Neural crest cell (in vitro differentiated cells): Measurements from ENCODE around the gene MRGPRE. TPM values are rescaled to one million over a fixed set of nuclear protein-coding genes. Genes with fewer than 3 reads are reported as not detected.

Source experiments
- DNase-seq: peaks from one replicate; pipeline ENCODE4 v3.0.0; 2021; ENCODE audit warnings: low read depth, mixed read lengths, low spot score
- H3K27ac Mint-ChIP-seq: one replicate; pipeline ENCODE4 v1.8.0; 2021; ENCODE audit warnings: mild to moderate bottlenecking, mixed read lengths; ENCODE audit not compliant: unreplicated experiment
- H3K27me3 Mint-ChIP-seq: 2 replicates; pipeline ENCODE4 v1.8.0; 2021; ENCODE audit warnings: low read depth, mild to moderate bottlenecking, mixed read lengths
- H3K36me3 Mint-ChIP-seq: 2 replicates; pipeline ENCODE4 v1.8.0; 2021; ENCODE audit warnings: low read depth, mild to moderate bottlenecking, mixed read lengths
- H3K4me1 Mint-ChIP-seq: 2 replicates; pipeline ENCODE4 v1.8.0; 2021; ENCODE audit warnings: mixed read lengths
- H3K4me3 Mint-ChIP-seq: one replicate; pipeline ENCODE4 v1.8.0; 2021; ENCODE audit warnings: mild to moderate bottlenecking, mixed read lengths
- H3K9me3 Mint-ChIP-seq: 2 replicates; pipeline ENCODE4 v1.8.0; 2021; ENCODE audit warnings: mixed read lengths
- total RNA-seq: library from RNA; stranded (reverse); gene quantifications from 2 replicates; pipeline ENCODE4 v1.2.1, GENCODE V29; 2021
- TF ChIP-seq, protein P1 (sequence below): fragments of 200-600 bp; sonication (generic); conservative IDR thresholded peaks from 2 replicates; pipeline ENCODE4 v1.5.0; 2021; ENCODE audit warnings: antibody characterized with exemption, mild to moderate bottlenecking

MRGPRE gene
- total RNA-seq, 1 donor from 2014 or later = not detected

DNA sequence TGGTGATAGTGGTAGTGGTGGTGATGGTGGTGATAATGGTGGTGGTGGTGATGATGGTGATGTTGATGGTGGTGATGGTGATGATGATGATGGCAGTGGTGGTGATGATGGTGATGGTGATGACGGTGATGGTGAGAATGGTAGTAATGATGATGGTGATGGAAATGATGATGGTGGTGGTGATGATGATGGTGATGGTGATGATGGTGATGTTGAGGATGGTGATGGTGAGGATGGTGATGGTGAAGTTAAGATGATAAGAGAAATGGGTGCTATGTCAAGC, 25.4 kb downstream of the MRGPRE start:
- Mint-ChIP-seq H3K27me3 (peaks cover 36% of the 10 kb centered on the region), H3K4me3 (no peak overlapping the region), H3K36me3 (peaks cover 4% of the 10 kb centered on the region), H3K4me1 (no peaks in the 10 kb centered on the region), H3K9me3 (peaks cover 4% of the 10 kb centered on the region), H3K27ac (no peak overlapping the region)
- DNase-seq = no peak
- TF ChIP-seq, protein P1, sequence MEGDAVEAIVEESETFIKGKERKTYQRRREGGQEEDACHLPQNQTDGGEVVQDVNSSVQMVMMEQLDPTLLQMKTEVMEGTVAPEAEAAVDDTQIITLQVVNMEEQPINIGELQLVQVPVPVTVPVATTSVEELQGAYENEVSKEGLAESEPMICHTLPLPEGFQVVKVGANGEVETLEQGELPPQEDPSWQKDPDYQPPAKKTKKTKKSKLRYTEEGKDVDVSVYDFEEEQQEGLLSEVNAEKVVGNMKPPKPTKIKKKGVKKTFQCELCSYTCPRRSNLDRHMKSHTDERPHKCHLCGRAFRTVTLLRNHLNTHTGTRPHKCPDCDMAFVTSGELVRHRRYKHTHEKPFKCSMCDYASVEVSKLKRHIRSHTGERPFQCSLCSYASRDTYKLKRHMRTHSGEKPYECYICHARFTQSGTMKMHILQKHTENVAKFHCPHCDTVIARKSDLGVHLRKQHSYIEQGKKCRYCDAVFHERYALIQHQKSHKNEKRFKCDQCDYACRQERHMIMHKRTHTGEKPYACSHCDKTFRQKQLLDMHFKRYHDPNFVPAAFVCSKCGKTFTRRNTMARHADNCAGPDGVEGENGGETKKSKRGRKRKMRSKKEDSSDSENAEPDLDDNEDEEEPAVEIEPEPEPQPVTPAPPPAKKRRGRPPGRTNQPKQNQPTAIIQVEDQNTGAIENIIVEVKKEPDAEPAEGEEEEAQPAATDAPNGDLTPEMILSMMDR = no peak

DNA sequence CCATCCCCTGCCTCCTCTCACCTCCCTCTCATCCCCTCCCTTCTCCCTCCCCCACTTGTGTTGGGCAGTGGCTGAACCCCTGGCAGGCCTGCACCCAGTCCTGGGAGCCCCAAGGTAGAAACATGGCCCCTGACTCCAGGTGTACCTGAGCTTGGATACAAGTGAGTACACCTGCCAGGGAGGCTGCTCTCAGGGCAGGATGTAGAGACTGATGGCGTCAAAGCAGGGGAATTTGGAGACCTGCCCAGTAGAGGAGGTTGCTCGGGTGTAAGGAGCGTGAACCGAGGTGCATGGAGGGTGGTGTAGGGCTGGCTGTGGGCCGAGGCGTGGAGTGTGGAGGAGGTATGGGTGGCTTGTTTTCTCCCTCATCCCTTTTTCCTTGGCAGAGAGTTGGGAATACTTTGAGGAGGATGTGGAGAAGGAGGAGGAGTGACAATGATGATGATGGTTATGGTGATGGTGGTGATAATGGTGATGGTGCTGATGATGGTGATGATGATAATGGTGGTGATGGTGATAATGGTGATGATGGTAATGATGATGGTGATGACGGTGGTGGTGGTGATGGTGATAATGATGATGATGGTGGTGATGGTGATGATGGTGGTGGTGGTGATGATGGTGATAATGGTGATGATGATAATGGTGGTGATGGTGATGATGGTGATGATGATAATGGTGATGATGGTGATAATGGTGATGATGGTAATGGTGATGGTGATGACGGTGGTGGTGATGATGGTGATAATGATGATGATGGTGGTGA, 25.9 kb downstream of the MRGPRE start:
- DNase-seq = no peak
- H3K9me3 Mint-ChIP-seq = no peaks in the 10 kb centered on the region
- no peaks in the 10 kb centered on the region for H3K4me1 Mint-ChIP-seq
- TF ChIP-seq, protein P1 = no peak
- no peak overlapping the region for H3K4me3 Mint-ChIP-seq
- H3K36me3 Mint-ChIP-seq = no peaks in the 10 kb centered on the region
- H3K27me3 Mint-ChIP-seq = peaks cover 36% of the 10 kb centered on the region
- H3K27ac Mint-ChIP-seq = no peak overlapping the region

DNA sequence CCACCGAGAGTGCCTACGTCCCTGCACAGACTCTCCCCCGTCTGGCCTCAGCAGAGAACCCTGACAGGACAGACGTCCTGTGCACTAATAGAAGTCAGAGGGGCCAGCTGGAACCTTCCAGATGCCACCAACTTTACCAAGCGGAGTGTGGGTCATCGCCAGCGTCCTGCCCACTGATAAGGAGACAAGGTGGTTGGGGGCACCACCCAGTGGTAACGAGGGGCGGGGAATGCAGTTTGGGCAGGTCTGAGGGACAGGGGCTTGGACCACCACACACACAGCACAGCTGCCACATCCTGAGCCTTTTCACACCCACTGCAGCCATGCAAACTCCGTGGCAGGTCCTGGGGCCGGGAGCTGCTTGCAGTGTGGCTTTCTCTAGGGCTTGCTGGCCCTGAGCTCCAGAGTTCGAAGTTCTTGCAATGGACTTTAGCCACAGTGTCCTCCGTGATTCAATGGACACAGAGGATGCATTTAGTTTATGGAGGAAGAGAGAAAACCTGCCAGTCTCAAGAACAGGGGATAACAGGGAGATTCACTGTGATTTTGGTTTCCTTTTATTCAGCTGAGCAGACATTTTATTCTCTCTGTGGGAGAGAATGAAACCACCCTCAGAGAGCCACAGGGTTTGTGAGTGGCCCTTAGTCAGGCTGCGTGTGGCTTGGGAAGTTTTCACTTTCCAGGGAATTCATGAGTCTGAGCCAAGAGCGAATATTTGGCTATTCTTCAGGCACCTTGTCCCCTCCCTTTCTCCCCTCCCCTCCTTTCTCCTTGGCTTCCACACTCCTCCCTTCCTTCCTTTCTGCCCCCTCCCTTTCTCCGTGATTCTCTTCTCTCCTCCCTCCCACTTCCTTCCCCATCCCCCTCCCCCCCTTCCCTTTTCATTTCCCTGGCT, 26.7 kb downstream of the MRGPRE start:
- Mint-ChIP-seq H3K4me1 (no peaks in the 10 kb centered on the region), H3K27ac (no peak overlapping the region), H3K36me3 (no peaks in the 10 kb centered on the region), H3K4me3 (no peak overlapping the region), H3K27me3 (peaks cover 40% of the 10 kb centered on the region), H3K9me3 (no peaks in the 10 kb centered on the region)
- TF ChIP-seq, protein P1 = no peak
- DNase-seq = no peak

DNA sequence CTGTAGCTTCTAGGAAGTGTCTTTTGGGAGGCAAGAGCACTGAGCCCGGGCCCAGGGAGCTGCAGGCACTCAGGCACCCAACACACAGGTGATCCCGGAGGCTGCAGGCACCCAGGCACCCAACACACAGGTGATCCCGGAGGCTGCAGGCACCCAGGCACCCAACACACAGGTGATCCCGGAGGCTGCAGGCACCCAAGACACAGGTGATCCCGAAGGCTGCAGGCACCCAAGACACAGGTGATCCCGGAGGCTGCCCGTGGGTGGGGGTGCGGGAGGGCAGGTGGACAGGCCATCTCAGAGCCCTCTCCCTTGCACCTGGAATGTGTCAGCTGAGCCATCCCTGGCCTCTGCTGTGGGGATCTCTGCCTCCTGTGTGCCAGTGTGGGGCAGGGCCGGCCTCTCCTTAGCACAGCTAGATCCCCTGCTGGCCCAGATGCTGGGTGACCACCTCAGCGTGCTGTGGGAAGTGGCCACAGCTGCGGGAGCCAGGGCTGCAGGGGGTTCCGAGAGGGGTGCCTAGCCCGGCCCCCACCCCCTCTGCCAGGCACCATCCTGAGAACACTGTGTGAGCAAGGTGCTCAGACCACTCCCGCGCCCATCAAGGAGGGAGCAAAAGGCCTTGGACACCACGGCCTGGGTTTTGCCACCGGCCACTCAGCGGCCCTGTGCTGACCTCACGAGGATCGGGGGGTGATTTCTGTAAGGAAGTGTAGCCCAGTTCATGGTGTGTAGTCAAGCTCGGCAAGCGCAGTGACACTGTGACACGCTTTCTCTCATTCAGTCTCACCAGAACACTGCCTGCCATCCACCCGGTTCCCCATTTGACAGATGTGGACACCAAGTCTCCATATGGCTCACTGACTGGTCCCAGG, 27.8 kb downstream of the MRGPRE start:
- H3K36me3 Mint-ChIP-seq = no peaks in the 10 kb centered on the region
- TF ChIP-seq, protein P1 = no peak
- DNase-seq = no peak
- no peak overlapping the region for H3K4me3 Mint-ChIP-seq
- H3K4me1 Mint-ChIP-seq = no peaks in the 10 kb centered on the region
- peaks cover 40% of the 10 kb centered on the region for H3K27me3 Mint-ChIP-seq
- no peaks in the 10 kb centered on the region for H3K9me3 Mint-ChIP-seq
- no peak overlapping the region for H3K27ac Mint-ChIP-seq
